Tibial nerve (tissue), 4 donors: Measurements from ENCODE around the gene SDHAF2. TPM values are rescaled to one million over a fixed set of nuclear protein-coding genes. Genes with fewer than 3 reads are reported as not detected.

Experiments used
- DNase-seq, 2 donors: peaks; one replicate each; pipeline ENCODE4 v3.0.0-alpha.2; 2019; ENCODE audit warnings: low spot score in 2 of 2
- H3K27ac ChIP-seq, 4 donors: fragments of 200-600 bp; sonication (generic) in 3 of 4; one replicate each; pipeline ENCODE4 v1.5.1; 2017 to 2019; ENCODE audit warnings: mild to moderate bottlenecking in 1 of 4
- H3K27me3 ChIP-seq, 2 donors: fragments of 200-600 bp; sonication (generic) in 1 of 2; one replicate each; pipeline versions ENCODE4 v1.5.1 to v1.6.0; 2017 to 2019
- H3K36me3 ChIP-seq, 3 donors: fragments of 200-600 bp; sonication (generic); one replicate each; pipeline ENCODE4 v1.5.1; 2018 to 2019
- H3K4me1 ChIP-seq, 4 donors: fragments of 200-600 bp; sonication (generic) in 3 of 4; one replicate each; pipeline ENCODE4 v1.5.1; 2017 to 2019
- H3K4me3 ChIP-seq, 4 donors: fragments of 200-600 bp; sonication (generic) in 3 of 4; one replicate each; pipeline ENCODE4 v1.5.1; 2017 to 2019; ENCODE audit warnings: mild to moderate bottlenecking in 1 of 4, moderate library complexity in 1 of 4
- H3K9me3 ChIP-seq, 4 donors: fragments of 200-600 bp; sonication (generic) in 3 of 4; one replicate each; pipeline ENCODE4 v1.5.1; 2017 to 2019
- CTCF ChIP-seq, 5 experiments: fragments of 200-600 bp in 3 of 5; fragments of 450-650 bp in 2 of 5; sonication (generic) in 3 of 5; IDR thresholded peaks; one replicate each; pipeline ENCODE4 v1.5.1; 2016 to 2019; ENCODE audit warnings: antibody characterized with exemption in 5 of 5, mild to moderate bottlenecking in 3 of 5, moderate library complexity in 2 of 5
- EP300 ChIP-seq, 2 donors: sonication (generic); formaldehyde crosslinking; IDR thresholded peaks; one replicate each; pipeline ENCODE4 v1.6.1; 2017; ENCODE audit warnings: antibody characterized with exemption in 2 of 2, mild to moderate bottlenecking in 1 of 2
- POLR2A ChIP-seq, 2 donors: fragments of 450-650 bp; IDR thresholded peaks; one replicate each; pipeline ENCODE4 v1.6.1; 2017; ENCODE audit warnings: antibody characterized with exemption in 2 of 2, mild to moderate bottlenecking in 2 of 2, moderate library complexity in 2 of 2
- WGBS, 2 donors: methylation state at CpG; one replicate each; pipeline ENCODE4 v1.1.5; 2018; 5-methylcytosine and 5-hydroxymethylcytosine counted together
- total RNA-seq, 4 donors: library from RNA; depleted of rRNA; stranded (reverse); fragments of >200 nt; gene quantifications; one replicate each; pipeline ENCODE4 v1.1.0, GENCODE V29; 2016

Gene SDHAF2
- total RNA-seq, 4 donors from 2014 or later: 26.4 to 88.1 (median 70.3) TPM

- Histone ChIP-seq H3K27ac (peak overlapping the region in 3 of 4 donors; percentile 75 to 86 (median 79)), H3K9me3 (no peaks in the 10 kb centered on the region), H3K27me3 (no peaks in the 10 kb centered on the region), H3K36me3 (peaks cover 0 to 36% (median 0%) of the 10 kb centered on the region in 3 donors), H3K4me1 (peaks cover 0 to 14% (median 8%) of the 10 kb centered on the region in 4 donors), H3K4me3 (peak overlapping the region; percentile 64 to 83 (median 72))
- DNase-seq: no peak
- TF ChIP-seq POLR2A (IDR thresholded peaks at IDR 0.05): no peak
- WGBS, 2 donors: 2 to 4% methylated on average over 13 to 15 of the region's 15 CpGs
These were observed 36.8 kb upstream of the SDHAF2 start for GRCh38 chr11:61392981-61393595.

- no peak overlapping the region for H3K27ac ChIP-seq
- 92 to 100% methylated on average over 2 of the region's 2 CpGs for WGBS, 2 donors
- H3K36me3 ChIP-seq: peaks cover 0 to 81% (median 30%) of the 10 kb centered on the region in 3 donors
- TF ChIP-seq EP300 (IDR thresholded peaks at IDR 0.05) (no peak), CTCF (IDR thresholded peaks at IDR 0.05) (no peak), POLR2A (IDR thresholded peaks at IDR 0.05) (no peak)
- no peak for DNase-seq
- no peaks in the 10 kb centered on the region for H3K9me3 ChIP-seq
- H3K4me1 ChIP-seq: peaks cover 0 to 27% (median 6%) of the 10 kb centered on the region in 4 donors
- no peak overlapping the region for H3K4me3 ChIP-seq
- no peaks in the 10 kb centered on the region for H3K27me3 ChIP-seq
These were observed 28.8 kb upstream of the SDHAF2 start for GRCh38 chr11:61401173-61401572.

GRCh38 chr11:61401573-61401972, 28.4 kb upstream of the SDHAF2 start:
- no peaks in the 10 kb centered on the region for H3K9me3 ChIP-seq
- H3K27ac ChIP-seq: no peak overlapping the region
- peaks cover 0 to 81% (median 30%) of the 10 kb centered on the region in 3 donors for H3K36me3 ChIP-seq
- no peak overlapping the region for H3K4me3 ChIP-seq
- peaks cover 0 to 31% (median 6%) of the 10 kb centered on the region in 4 donors for H3K4me1 ChIP-seq
- 88 to 94% methylated on average over 2 of the region's 2 CpGs for WGBS, 2 donors
- TF ChIP-seq CTCF (IDR thresholded peaks at IDR 0.05) (no peak), POLR2A (IDR thresholded peaks at IDR 0.05) (no peak), EP300 (IDR thresholded peaks at IDR 0.05) (no peak)
- DNase-seq: no peak
- no peaks in the 10 kb centered on the region for H3K27me3 ChIP-seq

GRCh38 chr11:61403658-61404057, 26.3 kb upstream of the SDHAF2 start:
- H3K27me3 ChIP-seq: no peaks in the 10 kb centered on the region
- WGBS, 2 donors: 80 to 100% methylated on average over 1 of the region's 1 CpG
- peaks cover 0 to 33% (median 6%) of the 10 kb centered on the region in 4 donors for H3K4me1 ChIP-seq
- H3K9me3 ChIP-seq: no peaks in the 10 kb centered on the region
- H3K36me3 ChIP-seq: peaks cover 4 to 80% (median 37%) of the 10 kb centered on the region in 3 donors
- TF ChIP-seq EP300 (IDR thresholded peaks at IDR 0.05) (no peak), CTCF (IDR thresholded peaks at IDR 0.05) (no peak), POLR2A (IDR thresholded peaks at IDR 0.05) (no peak)
- peak overlapping the region in 3 of 4 donors; percentile 58 to 85 (median 81) for H3K27ac ChIP-seq
- no peak for DNase-seq
- no peak overlapping the region for H3K4me3 ChIP-seq

- Histone ChIP-seq H3K36me3 (peaks cover 4 to 80% (median 37%) of the 10 kb centered on the region in 3 donors), H3K27ac (peak overlapping the region in 3 of 4 donors; percentile 58 to 85 (median 81)), H3K4me3 (no peak overlapping the region), H3K4me1 (peaks cover 0 to 33% (median 6%) of the 10 kb centered on the region in 4 donors), H3K9me3 (no peaks in the 10 kb centered on the region), H3K27me3 (no peaks in the 10 kb centered on the region)
- 43 to 46% methylated on average over 5 of the region's 5 CpGs for WGBS, 2 donors
- DNase-seq: no peak
- TF ChIP-seq CTCF (IDR thresholded peaks at IDR 0.05) (no peak), EP300 (IDR thresholded peaks at IDR 0.05) (no peak), POLR2A (IDR thresholded peaks at IDR 0.05) (no peak)
These were observed 25.8 kb upstream of the SDHAF2 start for GRCh38 chr11:61404103-61404502.
